ENCODE measurements around the gene NHP2. TPM values are rescaled to one million over a fixed set of nuclear protein-coding genes. Genes with fewer than 3 reads are reported as not detected.

Gene NHP2
- total RNA-seq, 1 donor from 2014 or later, result 163 TPM

DNA sequence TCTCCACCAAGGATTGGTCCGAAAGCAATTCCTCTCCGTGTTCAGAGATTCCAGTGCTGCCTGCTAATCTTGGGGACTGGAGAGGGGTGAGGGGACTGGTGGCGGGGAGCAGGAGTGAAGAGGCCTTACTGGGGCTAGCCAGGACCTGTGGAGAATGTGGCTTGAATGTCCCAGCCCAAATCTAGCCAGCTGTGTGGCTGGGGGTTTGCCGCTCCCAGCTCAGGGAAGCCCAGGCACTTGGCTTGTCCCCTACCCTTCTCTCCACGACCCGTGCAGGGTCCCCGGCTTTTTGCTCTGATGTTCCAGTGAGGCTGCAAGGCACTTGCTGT is 37.9 kb downstream of the NHP2 start:
- intact Hi-C loops (cut with micrococcal nuclease), result no loop called here

DNA sequence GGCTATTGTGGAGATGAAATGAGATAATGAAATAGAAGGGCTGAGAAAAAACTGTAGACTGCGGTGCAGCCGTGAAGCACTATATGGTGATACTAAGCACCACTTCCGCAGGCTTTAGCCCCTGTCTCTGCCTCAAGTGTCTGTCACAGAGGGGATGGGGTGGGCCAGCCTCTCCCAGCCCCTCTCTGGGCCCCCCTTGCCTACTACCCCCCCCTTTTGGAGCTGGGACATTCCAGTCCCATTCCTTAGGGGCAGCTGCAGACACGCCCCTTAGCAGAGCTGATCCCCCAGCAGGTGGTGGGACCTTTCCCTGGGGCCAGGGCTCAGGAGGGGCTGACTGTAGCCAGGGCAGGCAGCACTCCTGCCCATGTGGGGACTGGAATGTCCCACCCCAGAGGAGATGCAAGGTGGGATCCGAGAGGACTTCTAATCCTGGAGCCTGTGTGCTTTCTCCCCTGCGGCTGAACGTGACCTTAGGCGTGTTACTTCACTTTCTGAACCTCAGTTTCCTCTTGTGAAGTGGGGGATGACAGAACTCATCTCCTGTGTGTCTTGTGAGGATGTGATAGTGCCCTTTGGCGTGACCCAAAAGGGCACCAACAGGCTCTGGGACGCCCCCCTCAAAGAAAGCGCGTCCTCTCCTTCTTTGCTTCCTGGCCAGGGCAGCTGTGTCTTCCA is 38.4 kb downstream of the NHP2 start:
- intact Hi-C loops (cut with micrococcal nuclease), result no loop called here

DNA sequence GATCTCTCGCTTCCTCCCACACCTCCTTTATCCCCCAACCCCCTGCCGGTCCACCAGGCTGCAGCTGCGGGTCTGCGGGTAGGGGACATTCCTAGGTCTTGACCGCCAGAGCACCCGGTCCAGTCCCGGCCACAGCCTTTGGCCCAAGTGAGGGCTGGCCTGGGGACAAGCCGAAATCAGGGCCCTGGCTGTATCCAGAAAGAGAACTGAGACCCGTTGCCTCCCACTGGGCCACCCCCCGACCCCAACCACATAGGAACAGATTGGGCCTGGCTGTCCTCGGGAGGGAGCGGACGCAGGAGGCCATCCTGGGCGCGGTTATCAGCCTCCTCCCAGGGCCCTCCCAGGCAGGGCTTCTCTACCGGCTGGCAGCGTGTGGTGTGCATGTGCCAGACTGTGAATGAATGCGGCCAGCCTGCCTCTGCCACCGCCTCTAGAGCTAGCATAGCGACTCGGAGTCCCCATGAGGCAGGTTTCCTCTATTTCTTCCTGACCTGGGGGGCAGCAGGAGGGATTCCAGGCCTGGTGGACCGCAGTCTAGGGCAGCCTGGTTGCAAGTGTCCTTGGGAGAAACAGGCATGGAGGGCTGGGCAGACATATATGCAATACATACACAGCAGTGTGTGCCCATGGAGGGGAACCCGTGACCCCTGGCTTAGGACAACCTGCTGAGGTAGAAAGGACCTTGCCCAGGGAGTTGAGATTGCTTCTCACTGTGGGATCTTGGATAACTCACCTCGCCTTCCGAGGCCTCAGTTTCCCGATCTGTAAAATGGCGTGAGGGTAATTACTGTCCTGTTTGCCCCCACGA is 39.2 kb downstream of the NHP2 start:
- intact Hi-C loops (cut with micrococcal nuclease), result no loop called here

DNA sequence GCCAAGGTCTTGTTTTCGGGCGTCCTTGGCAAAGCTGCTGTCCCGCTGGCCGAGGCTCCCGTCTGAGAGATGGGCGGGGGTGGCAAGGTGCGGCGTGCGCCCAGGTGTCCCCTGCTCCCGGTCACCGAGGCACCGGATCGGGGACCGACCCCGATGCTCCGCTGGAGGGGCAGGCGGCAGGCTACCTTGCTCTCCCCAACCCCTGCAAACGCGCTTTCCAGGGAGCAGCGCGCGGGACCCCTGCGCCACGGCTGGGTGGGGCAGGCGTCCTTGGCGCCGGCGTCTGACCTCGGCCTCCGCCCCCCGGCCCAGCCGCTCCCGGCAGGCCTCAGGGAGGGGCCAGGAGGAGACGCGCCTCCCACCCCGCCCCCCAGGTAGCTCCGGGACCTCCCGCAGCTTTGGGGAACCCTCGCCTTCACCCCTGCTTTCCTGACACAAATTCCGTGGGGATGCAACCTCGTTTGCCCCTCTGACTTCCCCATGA is 39.8 kb downstream of the NHP2 start:
- intact Hi-C loops (cut with micrococcal nuclease), result loop anchor here (1.0 to 2.0 kb wide), 4 partner anchors 7 to 90 kb away; partner anchors contain the start of genes HNRNPAB and RMND5B

DNA sequence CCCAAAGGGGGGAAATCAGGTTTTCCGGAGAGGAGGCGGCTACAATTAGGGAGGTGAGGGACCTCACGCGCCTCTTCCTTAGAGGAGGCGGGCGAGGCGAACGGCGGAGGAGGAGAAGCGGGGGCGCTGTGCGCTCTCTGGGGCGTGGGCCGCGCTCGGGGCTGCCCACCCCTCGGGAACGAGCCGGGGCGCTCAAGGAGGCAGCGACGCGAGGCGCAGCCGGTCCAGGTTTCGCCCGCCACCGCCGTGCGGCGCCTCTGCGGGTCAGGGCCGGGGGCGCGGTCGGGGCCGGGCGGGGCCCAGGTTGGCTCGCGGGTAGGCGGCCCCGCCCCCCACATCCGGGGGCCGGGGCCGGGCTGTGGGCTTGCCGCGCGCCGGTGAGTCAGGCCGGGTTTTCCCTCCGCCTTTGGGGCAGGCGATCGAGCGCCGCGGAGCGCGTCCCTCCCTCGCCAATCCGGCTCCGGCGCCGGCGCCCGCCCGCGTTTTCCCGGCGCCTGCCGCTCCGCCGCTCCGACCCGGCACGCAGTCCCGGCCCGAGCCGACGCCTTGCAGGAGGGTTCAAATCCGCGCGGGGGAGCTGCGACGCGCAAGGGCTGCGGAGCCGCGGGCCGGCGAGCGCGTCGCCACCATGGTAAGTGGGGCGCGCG is 40.4 kb downstream of the NHP2 start, which contains the start of gene N4BP3:
TSS of gene N4BP3 (plus strand) at position 392 of the 647 bp plus-strand sequence. CDS start 6,052 bp downstream, outside the sequence.
- intact Hi-C loops (cut with micrococcal nuclease), result loop anchor here (1.0 to 2.0 kb wide), 4 partner anchors 8 to 91 kb away; partner anchors contain the start of genes HNRNPAB and RMND5B

DNA sequence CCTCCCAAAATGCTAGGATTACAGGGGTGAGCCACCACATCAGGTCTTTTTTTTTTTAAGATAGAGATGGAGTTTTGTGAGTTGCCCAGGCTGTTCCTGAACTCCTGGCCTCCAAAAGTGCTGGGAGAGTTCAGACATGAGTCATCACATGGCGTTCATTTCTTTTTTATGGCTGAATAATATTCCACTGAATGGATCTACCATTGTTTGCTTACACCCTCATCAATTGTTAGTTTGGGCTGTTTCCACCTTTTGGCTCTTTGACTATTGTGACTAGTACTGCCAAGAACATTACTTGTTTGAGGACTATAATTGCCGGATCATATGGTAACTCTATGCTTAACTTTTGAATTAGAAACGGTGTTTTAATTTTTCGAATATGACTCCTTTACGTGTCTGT is 41.1 kb downstream of the NHP2 start:
- intact Hi-C loops (cut with micrococcal nuclease), result loop anchor here (2.0 kb wide), 1 partner anchor 18 kb away; the partner anchor contains the start of gene RMND5B

DNA sequence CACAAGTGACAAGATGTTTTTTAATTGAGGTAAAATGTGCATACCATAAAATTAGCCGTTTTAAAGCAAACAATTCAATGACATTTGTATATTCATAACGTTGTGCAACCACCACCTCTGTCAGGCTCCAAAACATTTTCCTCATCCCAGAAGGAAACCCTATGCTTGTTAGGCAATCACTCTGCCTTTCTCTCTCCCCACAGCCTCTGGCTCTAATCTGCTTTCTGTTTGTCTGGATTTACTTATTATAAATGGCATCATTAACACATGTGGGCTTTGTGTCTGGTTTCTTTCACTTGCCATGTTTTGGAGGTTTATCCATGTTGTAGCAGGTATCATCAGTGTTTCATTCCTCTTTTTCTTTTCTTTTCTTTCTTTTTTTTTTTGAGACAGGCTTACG is 41.8 kb downstream of the NHP2 start:
- intact Hi-C loops (cut with micrococcal nuclease), result loop anchor here (2.0 kb wide), 1 partner anchor 19 kb away; the partner anchor contains the start of gene RMND5B

DNA sequence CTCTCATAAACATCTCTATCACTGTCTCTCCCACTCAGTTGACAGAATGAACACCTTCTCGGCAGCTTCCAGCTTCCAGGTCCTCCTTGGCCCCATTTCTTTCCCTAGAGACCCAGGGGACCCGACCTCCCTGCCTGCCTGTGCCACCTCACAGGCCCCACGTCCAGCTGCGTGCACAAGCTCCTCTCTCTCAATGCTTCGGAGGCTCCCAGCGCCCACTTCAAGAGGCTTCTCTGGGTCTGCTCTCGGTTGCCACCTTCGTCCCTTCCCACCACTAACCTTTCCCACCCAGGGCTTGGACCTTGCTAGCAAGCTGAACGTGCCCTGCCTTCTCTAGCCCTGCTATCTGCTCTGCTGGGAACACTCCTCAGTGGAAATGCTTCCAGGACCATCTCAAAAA is 43.2 kb downstream of the NHP2 start:
- intact Hi-C loops (cut with micrococcal nuclease), result no loop called here

DNA sequence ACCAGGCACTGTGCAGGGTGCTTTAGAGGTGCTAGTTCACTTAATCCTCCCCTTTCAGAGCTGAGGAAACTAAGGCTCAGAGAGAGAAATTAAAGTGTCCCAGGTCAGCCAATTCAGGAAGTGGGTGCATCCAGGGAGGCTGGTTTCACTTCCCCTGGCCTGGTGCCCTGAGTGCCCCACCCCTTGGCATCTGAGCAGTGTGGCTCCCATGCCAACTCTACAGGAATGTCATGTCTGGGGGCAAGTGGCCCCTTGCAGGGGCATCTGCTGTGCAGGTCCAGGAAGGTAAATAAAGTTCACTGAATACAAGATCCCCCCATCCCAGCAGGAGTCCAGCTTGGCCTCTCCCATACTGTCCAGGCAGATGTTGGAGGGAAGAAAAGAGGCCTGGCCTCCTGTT is 44.7 kb downstream of the NHP2 start:
- intact Hi-C loops (cut with micrococcal nuclease), result no loop called here

DNA sequence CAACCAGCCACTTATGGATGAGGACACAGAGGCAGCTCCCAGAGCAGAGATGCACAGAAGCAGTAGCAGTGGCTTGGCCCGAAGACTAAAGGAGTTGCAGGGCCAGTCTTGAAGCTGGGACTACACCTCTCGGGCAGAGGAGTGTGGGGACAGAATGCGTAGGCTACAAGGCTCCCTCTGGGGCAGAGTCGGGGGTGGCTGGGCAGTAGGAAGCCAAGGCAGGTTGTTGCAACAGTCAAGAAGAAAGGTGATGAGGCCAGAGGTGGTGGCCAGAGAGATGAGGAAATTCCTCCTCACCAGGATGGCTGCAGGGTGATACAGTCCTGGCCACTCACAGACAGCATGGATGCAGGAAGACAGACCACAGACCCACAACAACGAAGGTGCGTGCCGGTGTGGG is 45.2 kb downstream of the NHP2 start:
- intact Hi-C loops (cut with micrococcal nuclease), result no loop called here

DNA sequence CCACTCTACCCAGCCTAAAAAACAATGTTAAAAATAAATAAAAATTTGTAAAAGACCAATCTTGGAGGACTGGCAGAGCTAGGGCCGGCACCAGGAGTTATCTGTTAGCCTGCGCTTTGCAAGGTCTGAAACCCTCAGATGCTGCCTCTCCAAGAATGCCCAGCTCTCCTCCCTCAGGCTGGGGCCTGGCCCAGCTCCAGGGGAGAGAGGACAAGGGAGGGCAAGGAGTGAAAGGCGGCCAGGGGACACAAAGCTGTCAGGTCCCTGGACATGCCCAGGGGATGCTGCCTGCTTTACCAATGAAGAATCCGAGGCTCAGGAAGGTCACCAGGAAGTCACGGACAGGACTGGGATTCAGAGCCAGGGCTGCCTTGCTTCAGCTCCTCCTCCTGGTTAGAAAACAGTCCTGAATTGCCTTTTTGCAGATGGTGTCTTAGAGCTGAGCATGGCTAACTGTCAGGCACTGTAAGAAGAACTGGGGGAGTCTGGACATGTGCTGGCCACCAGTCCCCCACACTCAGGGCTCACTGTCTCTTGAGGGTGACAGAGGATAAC is 45.9 kb downstream of the NHP2 start:
- intact Hi-C loops (cut with micrococcal nuclease), result no loop called here

DNA sequence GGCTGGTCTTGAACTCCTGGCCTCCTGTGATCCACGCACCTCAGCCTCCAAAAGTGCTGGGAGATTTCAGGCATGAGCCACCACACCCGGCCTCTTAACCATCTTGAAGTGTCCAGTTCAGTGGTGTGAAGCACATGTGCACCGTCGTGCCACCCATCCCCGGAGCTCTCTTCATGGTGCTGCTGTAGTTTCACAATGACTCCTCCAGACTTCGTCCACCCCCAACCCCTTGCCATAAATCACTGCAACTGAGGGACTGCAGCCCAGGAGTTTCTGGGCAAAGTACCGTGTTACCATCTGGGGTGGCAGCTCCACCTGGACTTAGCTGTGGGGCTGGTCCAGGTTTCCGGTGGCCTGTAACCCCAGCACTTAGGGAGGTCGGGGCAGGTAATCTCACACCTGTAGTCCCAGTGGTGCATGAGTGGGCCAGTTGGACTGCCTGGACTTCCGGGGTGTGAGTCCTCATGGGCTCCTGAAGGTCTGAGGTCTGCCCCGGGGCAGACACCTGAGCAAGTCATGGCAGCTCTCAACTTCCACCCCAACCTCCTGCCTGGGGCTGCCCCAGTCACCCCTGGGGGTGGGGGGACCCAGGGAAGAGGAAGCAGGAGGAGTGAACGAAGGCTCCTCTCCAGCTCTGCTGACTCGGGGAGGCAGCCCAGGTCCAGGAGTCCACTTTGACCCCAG is 47.0 kb downstream of the NHP2 start:
- intact Hi-C loops (cut with micrococcal nuclease), result no loop called here

DNA sequence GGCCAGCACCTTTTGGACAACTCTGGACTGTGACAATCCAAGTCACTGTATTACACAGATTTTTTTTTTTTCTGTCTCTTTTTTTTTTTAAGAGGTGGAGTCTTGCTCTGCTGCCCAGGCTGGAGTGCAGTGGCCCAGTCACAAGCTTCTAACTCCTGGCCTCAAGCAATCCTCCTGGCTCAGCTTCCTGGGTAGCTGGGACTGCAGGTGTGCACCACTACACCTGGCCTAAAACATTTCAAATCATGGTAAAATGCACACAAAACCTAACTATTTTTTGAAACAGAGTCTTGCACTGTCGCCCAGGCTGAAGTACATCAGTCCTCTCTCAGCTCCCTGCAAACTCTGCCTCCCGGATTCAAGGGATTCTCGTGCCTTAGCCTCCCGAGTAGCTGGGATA is 47.6 kb downstream of the NHP2 start:
- intact Hi-C loops (cut with micrococcal nuclease), result no loop called here

DNA sequence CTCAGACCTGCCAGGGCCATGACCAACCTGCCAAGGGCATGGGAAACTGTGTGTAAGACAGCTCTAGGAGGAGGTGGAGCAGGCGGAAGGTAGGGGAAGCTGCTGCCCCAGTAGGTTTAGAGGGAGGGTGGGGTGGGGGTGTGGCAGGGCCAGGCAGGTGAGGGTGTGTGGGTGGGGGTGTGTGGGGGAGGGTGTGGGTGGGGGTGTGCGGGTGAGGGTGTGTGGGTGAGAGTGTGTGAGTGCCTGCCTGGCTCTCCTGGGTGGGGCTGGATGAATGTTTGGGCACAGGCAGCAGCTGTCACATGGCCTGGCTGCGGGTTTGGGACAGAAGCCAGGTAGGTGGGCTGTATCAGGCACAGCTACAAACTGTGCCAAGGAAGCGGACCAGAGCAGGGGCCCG is 49.2 kb downstream of the NHP2 start:
- intact Hi-C loops (cut with micrococcal nuclease), result no loop called here

DNA sequence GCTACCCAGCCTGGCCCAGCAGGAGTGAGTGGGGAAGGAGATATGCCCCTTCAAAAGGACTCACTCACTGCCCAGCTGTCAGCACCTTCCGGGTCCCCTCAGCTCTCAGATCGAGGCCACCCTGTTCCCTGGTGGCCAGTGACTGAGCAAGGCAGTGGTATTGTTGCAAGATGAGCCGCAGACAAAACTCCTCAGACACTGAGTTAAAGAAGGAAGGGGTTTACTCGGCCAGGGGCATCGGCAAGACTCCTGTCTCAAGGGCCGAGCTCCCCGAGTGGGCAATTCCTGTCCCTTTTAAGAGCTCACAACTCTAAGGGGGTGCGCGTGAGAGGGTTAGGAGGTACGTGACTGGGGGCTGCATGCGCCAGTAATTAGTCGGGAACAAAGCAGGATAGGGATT is 50.1 kb downstream of the NHP2 start:
- intact Hi-C loops (cut with micrococcal nuclease), result no loop called here

Other genes with a start within 250 kb of the NHP2 start
- gene PROP1, start 157.6 kb downstream of the NHP2 start, total RNA-seq, result not detected in 2 replicates
- 2.3 and 2.7 TPM in 2 replicates for gene N4BP3, start 40.4 kb downstream of the NHP2 start, total RNA-seq
- gene RMND5B, start 22.9 kb downstream of the NHP2 start, total RNA-seq, result 28.2 and 32.2 TPM in 2 replicates
- not detected in 2 replicates for gene GMCL2, start 33.5 kb upstream of the NHP2 start, total RNA-seq
- gene HNRNPAB, start 50.6 kb upstream of the NHP2 start, total RNA-seq, result 280 and 283 TPM in 2 replicates
- gene PHYKPL, start 78.9 kb upstream of the NHP2 start, total RNA-seq, result 128 and 141 TPM in 2 replicates

Measured in T-helper 2 cell treated with Interferon-gamma antibody and Interleukin-4, amounts not matched to agents 100 ng/mL and 5 ng/mL, for 36 hours (primary cell).